Myometrial cell (primary cell): ENCODE results near the gene OCIAD1. TPM values are rescaled to one million over a fixed set of nuclear protein-coding genes. Genes with fewer than 3 reads are reported as not detected.

Experiments
- total RNA-seq: library from RNA; depleted of rRNA; stranded (reverse); fragments of >200 nt; gene quantifications from 2 replicates; pipeline ENCODE4 v1.2.3, GENCODE V29; 2015

OCIAD1 gene, protein sequence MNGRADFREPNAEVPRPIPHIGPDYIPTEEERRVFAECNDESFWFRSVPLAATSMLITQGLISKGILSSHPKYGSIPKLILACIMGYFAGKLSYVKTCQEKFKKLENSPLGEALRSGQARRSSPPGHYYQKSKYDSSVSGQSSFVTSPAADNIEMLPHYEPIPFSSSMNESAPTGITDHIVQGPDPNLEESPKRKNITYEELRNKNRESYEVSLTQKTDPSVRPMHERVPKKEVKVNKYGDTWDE
- 94.3 and 161 TPM in 2 replicates for total RNA-seq

GRCh38 chr4:48830706-48831531 lies at the start of gene OCIAD1:
Gene OCIAD1 (plus strand): TSS chr4:48831088. CDS start chr4:48832625, 1,537 bp downstream.

GRCh38 chr4:48906206-48907173 lies 75.6 kb downstream of the OCIAD1 start, which contains the start of gene OCIAD2:
Gene OCIAD2 (minus strand): TSS chr4:48906774. CDS start chr4:48904549, 2,225 bp downstream.

Other genes starting within 250 kb of the OCIAD1 start
- gene FRYL, start 50.8 kb upstream of the OCIAD1 start, total RNA-seq: 12.4 and 49.1 TPM in 2 replicates
- 27.3 and 28.8 TPM in 2 replicates for gene OCIAD2, start 75.7 kb downstream of the OCIAD1 start, total RNA-seq
- gene CWH43, start 155.2 kb downstream of the OCIAD1 start, total RNA-seq: not detected in 2 replicates